Measurements from ENCODE around the gene SLC25A47. TPM values are rescaled to one million over a fixed set of nuclear protein-coding genes. Genes with fewer than 3 reads are reported as not detected.
A peak's percentile ranks its signal among the peaks of the same experiment; 100 is the strongest.
"Not testable (repeated sequence)": the region's sequence is repeated elsewhere in the genome, so short reads cannot be mapped to it uniquely, and the experiment has no call there.

Gene SLC25A47, protein sequence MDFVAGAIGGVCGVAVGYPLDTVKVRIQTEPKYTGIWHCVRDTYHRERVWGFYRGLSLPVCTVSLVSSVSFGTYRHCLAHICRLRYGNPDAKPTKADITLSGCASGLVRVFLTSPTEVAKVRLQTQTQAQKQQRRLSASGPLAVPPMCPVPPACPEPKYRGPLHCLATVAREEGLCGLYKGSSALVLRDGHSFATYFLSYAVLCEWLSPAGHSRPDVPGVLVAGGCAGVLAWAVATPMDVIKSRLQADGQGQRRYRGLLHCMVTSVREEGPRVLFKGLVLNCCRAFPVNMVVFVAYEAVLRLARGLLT
- not detected for total RNA-seq

DNA sequence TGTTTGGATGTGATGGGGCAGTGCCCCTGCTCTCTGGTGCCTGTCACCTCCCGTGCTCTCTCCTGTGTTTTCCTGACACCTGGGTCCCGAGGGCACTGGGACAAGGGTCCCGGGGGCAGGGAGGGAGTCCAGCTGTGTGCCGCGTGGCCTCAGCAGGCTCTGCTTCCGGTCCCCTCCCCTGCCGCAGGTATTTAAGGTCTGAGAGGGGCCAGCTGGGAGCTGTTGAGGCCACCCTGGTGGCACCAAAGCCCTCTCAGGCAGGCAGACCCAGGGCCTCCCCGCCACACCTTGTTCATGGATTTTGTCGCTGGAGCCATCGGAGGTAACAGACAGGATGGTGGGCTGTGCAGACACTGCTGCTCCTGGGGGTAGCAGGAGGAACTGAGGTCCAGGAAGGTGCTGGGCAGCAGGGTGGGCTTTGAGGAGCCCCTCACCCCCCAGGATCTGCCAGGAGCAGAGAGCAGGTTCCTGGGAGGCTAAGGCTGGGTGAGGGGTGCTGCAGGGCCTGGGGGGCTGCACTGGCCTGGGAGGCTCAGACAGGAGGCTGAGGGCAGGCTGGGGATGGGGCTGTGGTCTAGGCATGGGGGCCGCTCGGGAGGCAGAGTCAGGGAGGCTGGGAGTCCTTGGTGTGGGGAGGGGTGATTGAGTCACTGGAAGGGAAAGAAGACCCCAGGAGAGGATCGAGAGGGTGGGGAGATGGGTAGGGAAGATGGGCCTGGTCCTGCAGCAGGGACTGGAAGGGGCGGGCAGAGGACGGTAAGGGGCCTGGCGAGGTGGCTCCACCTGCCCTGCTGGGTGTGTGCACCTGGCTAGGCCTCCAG, at the start of gene SLC25A47:
Gene SLC25A47, plus strand, starts transcription at position 219 of the 821 bp plus-strand sequence. Its CDS starts 76 bp downstream, at position 295.
- intact Hi-C loops (cut with micrococcal nuclease), result no loop called here
- POLR2A ChIA-PET, result interaction anchor here (1.2 kb wide), 1 partner anchor 20 kb away, joined by 4 read pairs; no protein-coding TSS in a partner anchor
- Mint-ChIP-seq H3K27me3 (no peaks in the 10 kb centered on the region), H3K9me3 (no peaks in the 10 kb centered on the region), H3K4me3 (no peak within 1 kb of the TSS), H3K4me1 (ENCODE audit: low read depth) (no peaks in the 10 kb centered on the region), H3K36me3 (no peaks in the 10 kb centered on the region), H3K27ac (no peak within 1 kb of the TSS)
- CTCF ChIA-PET, result interaction anchor here (1.0 kb wide), 1 partner anchor 323 kb away, joined by 3 read pairs; no protein-coding TSS in a partner anchor
- no peak for DNase-seq

DNA sequence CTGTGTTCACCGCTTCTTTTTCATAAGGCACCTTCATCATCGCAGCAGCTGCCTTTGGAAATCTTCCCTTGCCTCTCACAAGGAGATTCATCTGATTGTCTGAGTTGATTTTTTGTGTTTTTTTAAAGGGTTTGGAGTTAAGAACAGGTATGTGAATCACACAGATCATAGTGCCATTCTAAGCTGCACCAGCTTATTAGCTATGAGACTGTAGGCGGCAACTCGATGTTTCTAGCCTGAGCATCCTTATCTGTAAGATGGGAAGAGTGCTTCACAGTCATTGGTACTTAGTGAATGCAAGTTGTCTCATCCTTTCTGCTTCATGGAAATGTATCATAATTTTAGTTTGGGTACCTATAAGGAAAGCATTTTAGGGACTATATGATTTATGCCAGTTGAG, 48.9 kb upstream of the SLC25A47 start:
- H3K36me3 Mint-ChIP-seq, result peaks cover 13% of the 10 kb centered on the region
- no peak for DNase-seq

DNA sequence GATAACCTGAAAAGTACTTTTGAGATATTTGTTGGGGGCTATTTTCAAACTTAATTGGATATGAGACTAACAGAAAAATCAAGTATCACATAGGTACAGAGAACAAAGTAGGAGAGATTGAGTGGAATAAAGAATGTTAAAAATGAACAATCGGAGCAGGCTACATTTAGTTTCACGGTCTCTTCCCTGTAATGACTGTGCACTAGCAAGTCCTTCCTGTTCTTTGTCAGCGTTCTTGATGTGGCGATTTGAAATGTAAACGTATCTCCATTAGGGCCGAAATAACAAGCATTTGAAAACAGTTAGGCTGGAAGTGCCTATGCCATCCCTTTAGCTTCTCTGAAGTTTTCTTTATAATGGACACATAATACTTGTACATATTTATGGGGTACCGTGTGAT, 47.9 kb upstream of the SLC25A47 start:
- DNase-seq, result no peak
- peaks cover 53% of the 10 kb centered on the region for H3K4me1 Mint-ChIP-seq (ENCODE audit: low read depth)
- ChIA-PET CTCF (interaction anchor here (1.2 to 6.0 kb wide), 2 partner anchors 10 to 109 kb away, joined by 4 to 31 read pairs; no protein-coding TSS in a partner anchor), POLR2A (interaction anchor here (0.6 kb wide), 1 partner anchor 360 kb away, joined by 3 read pairs; no protein-coding TSS in a partner anchor)
- intact Hi-C loops (cut with micrococcal nuclease), result loop anchor here (2.0 to 5.0 kb wide), 2 partner anchors 14 to 33 kb away; no protein-coding TSS in a partner anchor
- no peaks in the 10 kb centered on the region for H3K27me3 Mint-ChIP-seq
- H3K4me3 Mint-ChIP-seq, result no peak overlapping the region
- peaks cover 13% of the 10 kb centered on the region for H3K36me3 Mint-ChIP-seq
- peak overlapping the region; percentile 63 for H3K27ac Mint-ChIP-seq
- no peaks in the 10 kb centered on the region for H3K9me3 Mint-ChIP-seq

More for the DNA sequence above, 48.9 kb upstream of the SLC25A47 start:
- Mint-ChIP-seq H3K27me3 (no peaks in the 10 kb centered on the region), H3K9me3 (no peaks in the 10 kb centered on the region), H3K4me1 (ENCODE audit: low read depth) (peaks cover 55% of the 10 kb centered on the region), H3K4me3 (no peak overlapping the region), H3K27ac (peak overlapping the region; percentile 63)
- intact Hi-C loops (cut with micrococcal nuclease), result loop anchor here (2.0 kb wide), 1 partner anchor 13 kb away; no protein-coding TSS in a partner anchor
- ChIA-PET POLR2A (interaction anchor here (1.2 kb wide), 1 partner anchor 12 kb away, joined by 6 read pairs; no protein-coding TSS in a partner anchor), CTCF (interaction anchor here (0.7 to 6.0 kb wide), 8 partner anchors 11 to 793 kb away, joined by 3 to 31 read pairs (median 4); partner anchors contain the start of gene SETD3)

DNA sequence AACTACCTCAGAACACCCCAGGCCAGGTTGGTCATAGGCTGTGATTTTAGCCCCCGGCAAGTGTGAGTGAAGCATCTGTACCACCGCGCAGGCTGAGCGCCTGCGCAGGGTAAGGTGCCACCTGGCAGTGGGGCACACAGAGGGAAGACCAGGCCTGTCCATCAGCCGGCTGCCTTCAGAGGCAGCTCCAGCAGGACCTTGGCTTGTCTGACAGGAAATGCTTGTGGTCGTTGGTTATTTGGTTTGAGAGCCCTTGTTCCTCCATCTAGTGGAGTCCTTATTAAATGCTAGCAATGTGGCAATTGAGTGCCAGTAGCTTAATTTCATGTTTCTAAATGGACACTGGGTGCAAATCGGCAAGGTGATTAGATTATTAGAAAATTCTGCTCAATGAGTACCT, 44.4 kb upstream of the SLC25A47 start:
- ChIA-PET CTCF (interaction anchor here (0.7 kb wide), 2 partner anchors 16 to 75 kb away, joined by 3 read pairs; no protein-coding TSS in a partner anchor), POLR2A (no interaction called here)
- Mint-ChIP-seq H3K36me3 (peaks cover 16% of the 10 kb centered on the region), H3K27me3 (no peaks in the 10 kb centered on the region), H3K4me1 (ENCODE audit: low read depth) (peaks cover 43% of the 10 kb centered on the region), H3K9me3 (no peaks in the 10 kb centered on the region), H3K4me3 (no peak overlapping the region), H3K27ac (peak overlapping the region; percentile 4)
- intact Hi-C loops (cut with micrococcal nuclease), result loop anchor here (5.0 kb wide), 1 partner anchor 36 kb away; no protein-coding TSS in a partner anchor
- DNase-seq, result no peak

DNA sequence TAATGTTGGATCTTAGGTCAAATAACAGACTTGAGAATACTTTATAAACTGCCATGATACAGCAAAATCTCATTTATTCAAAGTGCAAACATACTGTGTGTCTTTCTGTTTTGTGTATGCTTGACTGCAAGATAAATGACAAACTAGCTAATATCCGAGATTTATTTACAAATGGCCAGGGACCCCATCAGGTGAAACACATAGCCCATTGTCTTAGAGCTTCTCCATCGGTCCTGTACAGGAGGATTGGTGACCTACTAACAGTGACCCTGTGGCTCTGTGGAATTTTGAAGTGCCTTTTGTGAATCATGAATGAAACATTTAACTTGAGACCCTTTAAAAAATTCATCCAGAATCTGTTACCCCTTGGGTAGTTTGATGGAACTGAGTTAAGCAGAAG, 44.0 kb upstream of the SLC25A47 start:
- intact Hi-C loops (cut with micrococcal nuclease), result loop anchor here (5.0 kb wide), 1 partner anchor 37 kb away; no protein-coding TSS in a partner anchor
- H3K36me3 Mint-ChIP-seq, result peaks cover 15% of the 10 kb centered on the region
- H3K27ac Mint-ChIP-seq, result peak overlapping the region; percentile 4
- H3K27me3 Mint-ChIP-seq, result no peaks in the 10 kb centered on the region
- no peak overlapping the region for H3K4me3 Mint-ChIP-seq
- CTCF ChIA-PET, result interaction anchor here (0.7 kb wide), 1 partner anchor 17 kb away, joined by 3 read pairs; no protein-coding TSS in a partner anchor
- peaks cover 40% of the 10 kb centered on the region for H3K4me1 Mint-ChIP-seq (ENCODE audit: low read depth)
- no peak for DNase-seq
- POLR2A ChIA-PET, result no interaction called here
- H3K9me3 Mint-ChIP-seq, result no peaks in the 10 kb centered on the region

DNA sequence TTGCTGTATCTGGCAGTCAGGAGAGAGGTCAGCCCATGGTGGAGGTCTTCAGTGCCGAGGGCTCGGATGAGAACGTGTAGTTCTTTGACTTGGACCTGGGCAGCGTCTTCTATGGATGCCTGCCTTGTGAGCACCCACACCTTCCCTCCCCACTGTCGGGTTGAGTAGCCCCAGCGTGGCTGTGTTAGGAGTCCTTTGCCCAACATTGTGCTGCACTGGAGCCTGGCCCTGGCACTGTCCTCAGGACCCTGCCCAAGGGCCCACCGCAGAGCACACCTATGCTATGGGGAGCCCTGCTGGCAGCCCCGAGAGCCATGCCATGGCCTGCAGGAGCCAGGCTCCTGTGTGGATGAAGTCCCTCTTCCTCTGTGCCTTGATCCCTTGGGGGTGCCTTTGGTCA, 43.6 kb upstream of the SLC25A47 start:
- Mint-ChIP-seq H3K9me3 (no peaks in the 10 kb centered on the region), H3K4me3 (no peak overlapping the region), H3K36me3 (peaks cover 11% of the 10 kb centered on the region), H3K27me3 (no peaks in the 10 kb centered on the region), H3K27ac (peak overlapping the region; percentile 18), H3K4me1 (ENCODE audit: low read depth) (peaks cover 38% of the 10 kb centered on the region)
- CTCF ChIA-PET, result no interaction called here
- no peak for DNase-seq
- intact Hi-C loops (cut with micrococcal nuclease), result loop anchor here (5.0 kb wide), 1 partner anchor 37 kb away; no protein-coding TSS in a partner anchor
- POLR2A ChIA-PET, result no interaction called here

DNA sequence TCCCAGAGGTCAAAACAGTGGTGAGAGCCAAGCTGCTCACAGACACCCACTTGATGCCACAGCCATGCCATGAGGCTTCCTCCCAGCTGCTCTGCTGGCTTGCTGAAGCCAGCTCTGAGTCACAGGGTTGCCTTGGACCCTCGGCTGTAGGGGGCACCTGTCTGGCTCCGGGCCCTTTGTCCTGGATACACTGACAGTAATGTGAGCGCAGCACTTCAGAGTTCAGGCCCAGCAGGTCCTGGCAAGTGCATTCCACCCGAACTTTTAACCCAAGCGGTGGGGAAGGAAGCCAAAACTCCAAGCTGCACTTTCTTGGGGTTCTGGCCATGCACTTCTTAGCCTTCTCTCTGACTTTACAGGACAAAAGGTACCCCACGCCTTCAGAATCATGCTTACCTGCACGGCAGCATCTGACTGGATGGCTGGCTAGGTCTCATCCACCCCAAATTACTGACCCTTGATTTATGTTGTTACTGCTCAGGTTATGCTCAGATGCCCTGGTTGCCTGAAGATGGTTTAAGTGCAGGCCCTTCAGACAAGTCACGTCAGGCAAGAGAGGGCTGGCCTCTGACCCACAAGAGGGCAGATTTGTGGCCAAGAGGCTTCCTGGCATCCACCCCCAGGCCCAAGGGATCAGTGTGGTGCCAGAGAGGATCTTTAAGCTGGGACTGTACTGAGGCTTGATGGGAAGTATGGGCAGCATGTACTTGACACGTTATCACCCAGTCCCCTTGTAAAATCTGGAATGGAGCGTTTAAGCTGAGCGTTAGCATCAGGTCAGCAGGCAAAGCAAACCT, 41.7 kb upstream of the SLC25A47 start:
- peak overlapping the region; percentile 34 for H3K27ac Mint-ChIP-seq
- peaks cover 24% of the 10 kb centered on the region for H3K4me1 Mint-ChIP-seq (ENCODE audit: low read depth)
- H3K9me3 Mint-ChIP-seq, result no peaks in the 10 kb centered on the region
- intact Hi-C loops (cut with micrococcal nuclease), result no loop called here
- no peak for DNase-seq
- H3K27me3 Mint-ChIP-seq, result no peaks in the 10 kb centered on the region
- ChIA-PET CTCF (interaction anchor here (2.4 kb wide), 1 partner anchor 41 kb away, joined by 13 read pairs; no protein-coding TSS in a partner anchor), POLR2A (no interaction called here)
- H3K4me3 Mint-ChIP-seq, result no peak overlapping the region
- H3K36me3 Mint-ChIP-seq, result peaks cover 5% of the 10 kb centered on the region

DNA sequence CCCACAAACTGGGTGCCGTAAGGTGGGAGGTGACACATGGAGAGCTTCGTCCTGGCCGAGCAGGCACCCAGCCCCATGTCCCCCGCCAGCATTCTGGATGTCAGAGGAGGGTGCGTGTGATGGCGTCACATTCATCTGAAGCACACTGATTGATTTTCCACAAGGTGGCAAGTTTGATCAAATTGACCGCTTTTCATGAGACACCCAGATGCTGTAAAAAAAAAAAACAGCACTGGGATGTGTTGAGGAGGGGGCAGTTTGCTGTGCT, 41.1 kb upstream of the SLC25A47 start:
- Mint-ChIP-seq H3K4me1 (ENCODE audit: low read depth) (peaks cover 21% of the 10 kb centered on the region), H3K9me3 (no peaks in the 10 kb centered on the region)
- intact Hi-C loops (cut with micrococcal nuclease), result no loop called here

DNA sequence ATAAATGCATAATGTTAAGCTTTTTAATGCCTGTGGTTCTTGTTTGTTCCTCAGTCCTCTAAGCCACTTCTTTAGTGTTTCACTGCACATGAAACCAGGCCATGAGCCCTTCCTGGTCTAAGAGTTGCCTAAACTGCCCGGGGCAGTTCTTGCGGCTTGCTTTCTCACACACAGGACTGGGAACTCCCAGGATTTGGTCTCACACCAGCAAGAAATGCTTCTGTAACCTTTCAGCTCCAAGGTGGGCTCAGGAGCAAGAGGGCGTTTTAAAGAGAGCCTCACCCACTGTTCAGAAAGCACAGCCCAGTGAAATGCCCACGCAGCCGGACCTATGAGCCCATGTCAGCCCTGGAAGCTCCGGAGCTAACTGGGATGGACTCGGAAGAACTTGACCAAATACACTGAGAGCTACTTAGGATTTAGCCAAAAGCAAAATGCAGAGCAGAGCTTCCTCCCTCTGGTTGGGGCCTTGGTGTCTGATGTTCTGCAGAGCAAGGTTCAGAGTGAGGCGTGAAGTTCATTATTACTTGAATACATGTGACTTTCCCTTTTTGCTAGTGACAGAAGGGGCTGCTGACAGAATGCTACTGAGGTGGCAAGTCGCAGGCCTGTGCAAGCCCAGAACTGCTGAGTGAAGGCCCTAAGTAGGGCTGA, 40.2 kb upstream of the SLC25A47 start:
- no peak for DNase-seq
- CTCF ChIA-PET, result interaction anchor here (0.6 to 4.9 kb wide), 7 partner anchors 14 to 370 kb away, joined by 3 to 46 read pairs (median 3); no protein-coding TSS in a partner anchor
- Mint-ChIP-seq H3K4me3 (no peak overlapping the region), H3K36me3 (peaks cover 3% of the 10 kb centered on the region), H3K27me3 (no peaks in the 10 kb centered on the region), H3K9me3 (no peaks in the 10 kb centered on the region), H3K27ac (no peak overlapping the region), H3K4me1 (ENCODE audit: low read depth) (peaks cover 17% of the 10 kb centered on the region)
- intact Hi-C loops (cut with micrococcal nuclease), result no loop called here
- POLR2A ChIA-PET, result interaction anchor here (0.6 kb wide), 1 partner anchor 21 kb away, joined by 3 read pairs; no protein-coding TSS in a partner anchor

More for the DNA sequence above, 41.1 kb upstream of the SLC25A47 start:
- Mint-ChIP-seq H3K36me3 (peaks cover 5% of the 10 kb centered on the region), H3K27me3 (no peaks in the 10 kb centered on the region), H3K27ac (peak overlapping the region; percentile 53), H3K4me3 (no peak overlapping the region)
- DNase-seq, result no peak
- POLR2A ChIA-PET, result no interaction called here
- CTCF ChIA-PET, result interaction anchor here (0.9 to 2.4 kb wide), 3 partner anchors 36 to 96 kb away, joined by 3 to 13 read pairs (median 3); no protein-coding TSS in a partner anchor

DNA sequence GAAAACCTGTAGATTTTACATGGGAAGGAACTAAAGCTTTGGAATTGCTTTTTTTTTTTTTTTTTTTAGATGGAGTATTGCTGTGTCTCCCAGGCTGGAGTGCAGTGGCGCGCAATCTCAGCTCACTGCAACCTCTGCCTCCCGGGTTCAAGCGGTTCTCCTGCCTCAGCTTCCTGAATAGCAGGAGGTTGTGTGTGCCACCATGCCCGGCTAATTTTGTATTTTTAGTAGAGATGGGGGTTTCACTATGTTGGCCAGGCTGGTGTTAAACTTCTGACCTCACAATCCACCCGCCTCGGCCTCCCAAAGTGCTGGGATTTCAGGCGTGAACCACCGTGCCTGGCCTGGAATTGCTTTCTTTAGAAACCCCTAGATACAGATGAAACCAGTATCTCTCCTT, 39.7 kb upstream of the SLC25A47 start:
- CTCF ChIA-PET, result interaction anchor here (0.8 to 4.9 kb wide), 10 partner anchors 8 to 370 kb away, joined by 3 to 46 read pairs (median 4); no protein-coding TSS in a partner anchor
- H3K36me3 Mint-ChIP-seq; H3K27ac Mint-ChIP-seq; intact Hi-C loops (cut with micrococcal nuclease); H3K4me3 Mint-ChIP-seq; DNase-seq; H3K9me3 Mint-ChIP-seq; H3K27me3 Mint-ChIP-seq: not testable (repeated sequence)
- POLR2A ChIA-PET, result interaction anchor here (0.6 kb wide), 1 partner anchor 21 kb away, joined by 3 read pairs; no protein-coding TSS in a partner anchor
- peaks cover 12% of the 10 kb centered on the region for H3K4me1 Mint-ChIP-seq (ENCODE audit: low read depth)

Data from activated CD4-positive, alpha-beta memory T cell treated with anti-CD3 and anti-CD28 coated beads for 36 hours (primary cell).